HG03196 (cell line): ENCODE data around the gene PMFBP1.
A peak's percentile ranks its signal among the peaks of the same experiment; 100 is the strongest.

Experiments
- ATAC-seq: cut with Tn5 transposase; IDR thresholded peaks from one replicate; pipeline ENCODE4 v1.9.1; 2021; ENCODE audit not compliant: unreplicated experiment

The PMFBP1 gene

DNA sequence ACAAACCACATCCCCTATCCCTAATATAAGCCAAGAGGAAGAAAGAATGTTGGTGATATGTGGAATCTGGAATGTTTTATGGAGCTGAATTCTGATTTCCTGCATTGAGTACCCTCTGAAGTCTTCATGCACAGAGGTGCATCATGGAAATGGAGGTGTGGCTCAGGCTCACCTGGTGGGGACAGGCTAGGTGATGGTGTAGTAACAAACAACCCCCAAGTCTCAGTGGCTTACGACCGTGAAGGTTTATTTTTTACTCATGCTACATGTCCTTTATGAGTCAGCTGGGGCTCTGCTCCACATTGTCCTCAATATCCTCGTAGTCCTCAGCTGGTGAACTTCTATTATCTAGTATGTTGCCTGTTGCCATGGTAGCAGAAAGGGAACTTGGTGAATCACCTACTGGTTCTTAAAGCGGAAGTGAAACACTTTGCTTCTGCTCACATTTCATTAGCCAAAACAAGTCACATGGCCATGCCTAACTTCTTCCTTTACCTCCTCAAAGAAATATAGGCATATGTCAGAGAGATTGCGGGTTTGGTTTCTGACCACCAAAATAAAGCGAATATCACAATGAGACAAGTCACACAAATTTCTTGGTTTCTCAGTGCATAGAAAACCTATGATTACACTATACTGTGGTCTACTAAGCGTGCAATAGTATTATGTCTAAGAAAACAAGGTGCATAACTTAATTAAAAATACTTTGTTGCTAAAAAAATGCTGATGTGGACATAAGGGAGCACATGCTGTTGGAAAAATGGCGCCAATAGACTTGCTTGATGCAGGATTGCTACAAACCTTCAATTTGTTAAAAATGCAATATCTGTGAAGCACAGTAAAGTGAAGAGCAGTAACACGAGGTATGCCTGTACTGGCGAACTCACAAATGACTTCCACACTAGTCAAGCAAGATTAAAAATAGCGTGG is at the start of gene PMFBP1:
Gene PMFBP1 (minus strand): TSS at position 51 of the 930 bp plus-strand sequence. CDS start 947 bp downstream, outside the sequence.
- peak; percentile 95 for ATAC-seq

DNA sequence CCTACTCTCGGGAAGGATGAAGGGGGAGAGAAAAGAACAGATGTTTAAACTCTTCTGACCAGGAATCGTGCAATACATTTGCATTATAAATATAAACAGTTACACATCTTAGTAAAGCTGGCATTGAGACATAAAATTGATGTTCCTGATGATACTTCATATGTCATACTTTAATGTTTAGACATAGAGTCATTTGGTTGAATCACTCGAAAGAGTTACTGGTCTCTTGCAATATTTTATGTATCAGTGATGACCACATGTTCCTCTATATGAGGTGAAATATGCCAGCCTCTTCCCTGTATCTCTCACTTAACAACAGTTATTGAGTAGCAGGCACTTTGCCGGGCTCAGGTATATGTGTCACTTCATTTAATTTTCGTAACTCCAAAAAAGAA is 49.7 kb upstream of the PMFBP1 start:
- ATAC-seq: no peak

DNA sequence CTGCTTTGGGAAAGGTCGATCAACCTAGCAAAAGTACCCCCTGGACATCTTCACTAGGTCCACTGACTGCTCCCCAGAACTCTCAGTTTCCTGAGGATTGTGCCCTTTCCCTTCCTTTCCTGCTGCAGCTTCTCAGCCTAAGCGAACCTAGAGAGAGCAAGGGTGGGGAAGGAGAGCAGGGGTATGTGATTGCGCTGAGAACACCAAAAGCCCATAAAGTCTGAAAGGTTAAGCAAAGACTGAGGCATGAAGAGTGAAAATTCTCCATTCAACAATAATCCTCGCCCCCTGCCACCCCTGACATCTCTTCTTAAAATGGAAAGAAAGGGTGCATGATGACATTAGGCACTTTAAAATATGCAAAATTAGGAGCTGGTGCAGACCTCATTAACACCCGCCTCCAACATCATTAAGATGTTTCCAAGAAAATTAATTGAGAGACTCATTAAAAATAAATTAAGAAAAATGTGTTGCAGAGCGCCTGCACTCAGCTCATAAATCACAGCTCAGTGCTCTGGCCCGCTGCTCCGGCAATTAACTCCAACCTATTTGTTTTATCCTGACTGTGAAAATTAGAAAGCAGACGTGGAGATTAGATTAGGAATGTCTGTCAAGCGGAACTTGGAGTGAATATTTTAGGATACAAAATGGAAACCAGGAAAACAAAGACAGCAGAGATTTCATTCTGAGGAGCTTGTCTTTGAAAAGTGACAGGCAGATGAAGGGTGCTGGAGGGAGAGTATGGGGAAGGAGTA is 49.1 kb upstream of the PMFBP1 start:
- no peak for ATAC-seq

- ATAC-seq: no peak
Measured at GRCh38 chr16:72219282-72219681, 47.3 kb upstream of the PMFBP1 start.

GRCh38 chr16:72216767-72217166 is 44.8 kb upstream of the PMFBP1 start:
- no peak for ATAC-seq

DNA sequence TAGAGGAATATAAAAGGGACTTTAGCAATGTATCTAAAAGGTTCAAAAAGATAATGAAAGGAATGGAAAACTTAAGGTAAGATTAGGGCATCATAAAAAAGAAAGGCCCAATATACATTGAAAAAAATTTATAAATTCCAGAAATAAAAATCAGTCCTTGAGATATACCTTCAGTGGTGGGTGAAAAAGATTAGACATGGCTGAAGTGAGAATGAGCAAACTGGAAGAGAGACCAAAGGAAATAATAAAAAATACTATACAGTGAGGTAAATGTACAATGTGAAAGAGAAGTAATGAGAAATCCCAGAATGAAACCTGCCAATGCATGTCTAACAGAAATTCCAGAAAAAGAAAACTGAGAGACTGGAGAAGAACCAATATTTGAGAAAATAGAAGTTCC is 42.9 kb upstream of the PMFBP1 start:
- ATAC-seq: no peak

DNA sequence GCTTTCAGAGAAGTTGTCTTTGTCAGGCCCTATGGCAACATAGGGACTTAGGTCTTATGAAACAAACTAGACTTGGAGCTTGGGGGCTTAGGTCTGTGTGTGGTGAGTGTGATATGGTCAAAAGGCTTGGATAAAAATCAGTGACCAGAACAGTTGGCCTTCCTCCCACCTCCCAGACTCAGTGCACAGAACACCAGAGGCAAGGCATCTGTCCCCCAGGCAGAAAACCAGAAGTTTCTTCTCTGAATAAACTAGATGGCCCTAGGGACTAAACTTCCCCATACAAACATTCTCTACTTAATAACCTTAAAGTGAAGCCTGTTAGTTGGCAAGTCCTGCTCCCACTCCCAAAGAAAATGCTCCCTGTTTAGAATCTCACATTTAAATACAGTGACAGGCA is 39.2 kb upstream of the PMFBP1 start:
- ATAC-seq: no peak

GRCh38 chr16:72210555-72210954 is 38.6 kb upstream of the PMFBP1 start:
- no peak for ATAC-seq

DNA sequence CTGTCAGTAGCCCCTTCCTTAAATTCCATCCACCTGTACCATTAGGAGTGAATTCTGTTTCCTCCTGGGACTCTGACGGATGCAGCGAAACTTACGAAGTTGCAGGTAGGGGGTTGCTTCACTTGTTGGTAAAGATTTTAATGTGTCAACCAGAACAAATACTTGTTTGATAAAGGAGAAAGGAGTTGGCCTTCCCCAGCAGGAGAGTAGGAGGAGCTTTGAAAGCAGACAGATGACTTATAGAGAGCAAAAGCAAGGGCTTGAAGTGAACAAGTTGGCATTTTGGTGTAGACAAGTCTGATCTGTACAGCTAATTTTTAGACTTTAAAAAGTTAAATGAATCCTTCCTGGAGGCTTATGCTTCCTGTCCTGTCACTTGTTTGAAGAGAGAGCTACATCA is 38.1 kb upstream of the PMFBP1 start:
- ATAC-seq: no peak

- ATAC-seq: no peak
Measured at GRCh38 chr16:72206299-72206698, 34.3 kb upstream of the PMFBP1 start.

GRCh38 chr16:72203401-72203800 is 31.4 kb upstream of the PMFBP1 start:
- peak; percentile 68 for ATAC-seq

- ATAC-seq: no peak
Measured at GRCh38 chr16:72202014-72202413, 30.1 kb upstream of the PMFBP1 start.

- no peak for ATAC-seq
Measured at GRCh38 chr16:72201387-72201786, 29.4 kb upstream of the PMFBP1 start.

- ATAC-seq: no peak
Measured at GRCh38 chr16:72199761-72200337, 27.9 kb upstream of the PMFBP1 start.

DNA sequence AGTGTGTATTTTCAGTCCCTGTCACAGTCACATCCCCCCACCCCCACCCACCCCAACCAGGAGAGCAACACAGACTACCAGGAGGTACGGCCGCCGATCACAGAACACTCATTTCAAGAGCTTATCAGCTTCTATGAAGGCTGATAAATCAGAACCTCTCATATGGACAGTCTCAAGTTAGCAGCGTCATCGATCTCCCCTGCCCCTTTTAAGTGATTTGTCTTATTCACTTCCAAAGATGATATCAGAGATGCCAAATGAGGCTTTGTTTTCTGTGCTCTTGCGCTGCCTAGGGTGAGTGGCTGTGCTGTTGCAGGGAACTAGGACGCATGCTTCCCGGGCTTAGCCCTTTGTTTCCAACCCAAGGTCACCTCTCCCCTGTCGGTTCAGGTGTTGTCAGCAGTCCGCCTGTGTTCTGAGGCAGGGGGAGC is 26.8 kb upstream of the PMFBP1 start:
- ATAC-seq: no peak

DNA sequence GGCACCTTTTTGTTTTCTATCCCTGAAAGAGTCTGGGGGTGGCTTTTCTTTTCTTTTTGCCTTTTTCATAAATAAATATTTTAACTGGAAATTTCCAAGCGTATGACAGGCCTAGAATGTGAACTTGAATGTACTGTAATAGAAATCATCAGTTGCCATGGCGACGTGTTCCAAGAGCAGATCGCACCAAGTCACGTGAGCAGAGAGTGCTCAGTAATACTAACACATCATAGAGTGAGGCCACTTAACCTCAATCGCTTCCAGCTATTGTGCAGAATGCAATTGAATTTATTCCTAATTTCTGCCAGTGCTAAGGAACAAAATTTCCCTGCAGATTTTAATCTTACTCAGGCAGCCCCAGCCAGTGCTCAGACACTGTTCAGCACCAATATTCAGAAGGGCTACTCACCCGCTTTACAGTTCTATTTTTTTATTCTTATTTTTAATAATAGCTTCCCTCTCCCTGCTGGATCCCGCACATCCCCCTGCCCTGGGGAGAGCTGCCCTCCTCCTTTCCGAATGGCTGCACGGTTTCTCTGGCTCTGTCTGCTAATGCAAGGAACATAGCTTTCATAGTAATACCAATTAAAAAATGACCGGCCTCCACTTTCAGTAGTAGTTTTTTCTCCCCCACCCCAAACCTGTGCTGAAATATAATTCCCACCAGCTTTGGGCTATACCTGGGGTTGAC is 26.2 kb upstream of the PMFBP1 start:
- ATAC-seq: no peak

DNA sequence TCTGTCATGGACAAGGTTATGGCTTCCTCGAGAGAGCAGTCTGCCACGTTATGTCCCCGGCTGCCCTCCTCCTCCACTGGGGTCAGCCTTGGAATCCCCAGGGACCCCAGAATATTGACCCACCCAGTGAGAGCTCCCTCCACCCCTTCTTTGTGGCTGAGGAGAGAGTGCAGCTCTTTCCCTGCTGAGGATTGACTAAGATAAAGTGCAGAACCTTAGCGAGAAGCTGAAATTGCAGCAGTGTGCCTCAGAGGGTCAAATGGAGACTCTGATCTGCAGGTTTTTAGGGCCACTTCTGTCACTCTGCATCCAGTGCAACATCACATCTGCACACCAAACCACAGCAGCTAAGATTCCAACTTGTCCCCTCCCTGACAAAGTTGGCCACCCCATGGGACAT is 25.6 kb upstream of the PMFBP1 start:
- ATAC-seq: no peak

DNA sequence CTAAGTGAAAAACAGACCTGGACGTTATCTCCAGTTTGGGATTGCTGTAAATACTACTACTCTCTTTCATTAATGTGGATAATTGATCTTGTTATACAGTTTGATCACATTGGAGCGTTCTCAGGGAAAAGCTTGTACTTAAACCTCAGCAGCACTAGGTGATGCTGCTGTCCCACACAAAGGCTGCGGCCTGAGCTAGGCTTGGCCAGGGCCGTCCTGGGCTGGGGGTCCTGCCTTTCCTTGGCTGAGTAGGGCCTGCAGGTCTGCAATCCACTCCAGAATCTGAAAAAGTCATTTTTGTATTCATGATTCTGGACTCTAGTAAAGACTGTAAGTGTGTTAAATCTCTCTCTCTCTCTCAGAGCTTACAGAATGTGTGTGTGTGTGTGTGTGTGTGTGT is 23.7 kb upstream of the PMFBP1 start:
- ATAC-seq: no peak

- no peak for ATAC-seq
Measured at GRCh38 chr16:72191551-72191950, 19.6 kb upstream of the PMFBP1 start.

- no peak for ATAC-seq
Measured at GRCh38 chr16:72189865-72190371, 18.0 kb upstream of the PMFBP1 start.

DNA sequence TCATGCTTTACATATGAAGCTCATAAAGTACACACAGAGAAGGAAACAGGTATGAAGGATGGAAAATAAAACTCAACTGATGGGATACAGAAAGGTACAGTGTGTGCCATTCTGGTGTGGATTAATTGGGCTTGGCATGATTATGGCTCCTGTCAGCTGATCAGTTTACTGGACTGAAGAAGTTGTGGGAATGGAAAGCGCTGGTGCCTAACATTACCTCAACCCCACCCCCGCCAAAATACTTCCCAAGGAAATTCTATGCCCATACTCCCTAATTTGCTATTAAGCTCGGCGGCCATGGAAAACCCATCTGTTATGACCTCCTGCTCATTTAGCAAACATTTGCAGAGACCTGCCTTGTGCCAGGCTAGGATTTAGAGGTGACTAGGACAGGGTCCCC is 16.6 kb upstream of the PMFBP1 start:
- no peak for ATAC-seq
